ENCODE results near the gene CC2D1A.

GRCh38 chr19:13876834-13877233 lies 29.2 kb upstream of the CC2D1A start, which contains the start of gene NANOS3:
- no peak for TF ChIP-seq CTCF (IDR thresholded peaks at IDR 0.05 in 8 of 11, conservative IDR thresholded peaks at IDR 0.05 in 3 of 11)
- no peak for TF ChIP-seq POLR2AphosphoS5 (IDR thresholded peaks at IDR 0.05)
- no peak for TF ChIP-seq POLR2A (IDR thresholded peaks at IDR 0.05)

All from spleen (tissue), 7 donors.